Parathyroid adenoma (tissue), 2 donors: ENCODE data around the gene MYOG.

Source experiments
- H2AFZ ChIP-seq: fragments of 300-600 bp; sonication (generic); one replicate; pipeline ENCODE4 v1.7.0; 2017; ENCODE audit warnings: antibody characterized with exemption, mild to moderate bottlenecking
- H3K27ac ChIP-seq: fragments of 300-600 bp; sonication (generic); one replicate; pipeline ENCODE4 v1.7.0; 2017
- H3K27me3 ChIP-seq: fragments of 300-600 bp; sonication (generic); one replicate; pipeline ENCODE4 v1.7.0; 2017; ENCODE audit warnings: low read length; ENCODE audit not compliant: control insufficient read depth, insufficient read depth
- H3K36me3 ChIP-seq: fragments of 300-600 bp; sonication (generic); one replicate; pipeline ENCODE4 v1.7.0; 2017; ENCODE audit warnings: low read length; ENCODE audit not compliant: control insufficient read depth, insufficient read depth
- H3K4me1 ChIP-seq: fragments of 300-600 bp; sonication (generic); one replicate; pipeline ENCODE4 v1.7.0; 2017; ENCODE audit warnings: control low read depth
- H3K4me2 ChIP-seq: fragments of 300-600 bp; sonication (generic); one replicate; pipeline ENCODE4 v1.7.0; 2017; ENCODE audit warnings: low read length
- H3K4me3 ChIP-seq: fragments of 300-600 bp; sonication (generic); one replicate; pipeline ENCODE4 v1.7.0; 2017; ENCODE audit warnings: low read depth, low read length
- H3K79me2 ChIP-seq: fragments of 300-600 bp; sonication (generic); one replicate; pipeline ENCODE4 v1.7.0; 2017; ENCODE audit warnings: control low read depth
- H3K9ac ChIP-seq: fragments of 300-600 bp; sonication (generic); one replicate; pipeline ENCODE4 v1.7.0; 2017; ENCODE audit warnings: mild to moderate bottlenecking
- H3K9me3 ChIP-seq: fragments of 300-600 bp; sonication (generic); one replicate; pipeline ENCODE4 v1.7.0; 2017; ENCODE audit warnings: low read length; ENCODE audit not compliant: control insufficient read depth
- CTCF ChIP-seq: fragments of 300-600 bp; sonication (generic); IDR thresholded peaks from one replicate; pipeline ENCODE4 v1.7.0; 2017; ENCODE audit warnings: antibody characterized with exemption, mild to moderate bottlenecking
- donor health status: primary hyperparathyroidism.

The MYOG gene

GRCh38 chr1:203035111-203036000 is 50.5 kb downstream of the MYOG start:
- no peaks in the 10 kb centered on the region for H3K79me2 ChIP-seq
- no peak overlapping the region for H3K4me3 ChIP-seq
- no peak overlapping the region for H3K9ac ChIP-seq
- H3K27ac ChIP-seq: no peak overlapping the region
- no peak for TF ChIP-seq CTCF
- no peaks in the 10 kb centered on the region for H3K27me3 ChIP-seq
- no peaks in the 10 kb centered on the region for H3K36me3 ChIP-seq
- no peak overlapping the region for H3K4me2 ChIP-seq
- H2AFZ ChIP-seq: no peak overlapping the region
- peaks cover 4% of the 10 kb centered on the region for H3K4me1 ChIP-seq
- no peaks in the 10 kb centered on the region for H3K9me3 ChIP-seq

- H3K27me3 ChIP-seq: no peaks in the 10 kb centered on the region
- H3K4me2 ChIP-seq: no peak overlapping the region
- peaks cover 4% of the 10 kb centered on the region for H3K4me1 ChIP-seq
- H3K36me3 ChIP-seq: no peaks in the 10 kb centered on the region
- H3K79me2 ChIP-seq: no peaks in the 10 kb centered on the region
- no peak overlapping the region for H3K4me3 ChIP-seq
- H3K27ac ChIP-seq: no peak overlapping the region
- no peak overlapping the region for H2AFZ ChIP-seq
- no peaks in the 10 kb centered on the region for H3K9me3 ChIP-seq
- H3K9ac ChIP-seq: no peak overlapping the region
- TF ChIP-seq CTCF: no peak
Observed at GRCh38 chr1:203034422-203035110, 51.2 kb downstream of the MYOG start.

GRCh38 chr1:203033917-203034316 is 51.9 kb downstream of the MYOG start:
- Histone ChIP-seq H3K4me3 (no peak overlapping the region), H3K4me2 (no peak overlapping the region), H3K4me1 (peaks cover 4% of the 10 kb centered on the region), H3K27me3 (no peaks in the 10 kb centered on the region), H2AFZ (no peak overlapping the region), H3K9me3 (no peaks in the 10 kb centered on the region), H3K9ac (no peak overlapping the region), H3K27ac (no peak overlapping the region), H3K36me3 (no peaks in the 10 kb centered on the region), H3K79me2 (no peaks in the 10 kb centered on the region)
- no peak for TF ChIP-seq CTCF

GRCh38 chr1:203033287-203033686 is 52.5 kb downstream of the MYOG start:
- Histone ChIP-seq H3K4me3 (no peak overlapping the region), H3K27ac (no peak overlapping the region), H3K4me1 (peaks cover 4% of the 10 kb centered on the region), H3K9ac (no peak overlapping the region), H3K79me2 (no peaks in the 10 kb centered on the region), H2AFZ (no peak overlapping the region), H3K36me3 (no peaks in the 10 kb centered on the region), H3K4me2 (no peak overlapping the region), H3K27me3 (no peaks in the 10 kb centered on the region), H3K9me3 (no peaks in the 10 kb centered on the region)
- no peak for TF ChIP-seq CTCF
